ENCODE measurements around the gene KDM5D.

KDM5D gene

GRCh38 chrY:19717146-19717545 lies 27.4 kb downstream of the KDM5D start:
- DNase-seq (ENCODE audit: low read depth): no peak
- TF ChIP-seq CTCF (conservative IDR thresholded peaks at IDR 0.05; ENCODE audit: low read depth, low read length): no peak
- no peak overlapping the region for H3K4me3 ChIP-seq (ENCODE audit: low read depth, low read length)

- DNase-seq (ENCODE audit: low read depth): no peak
- TF ChIP-seq CTCF (conservative IDR thresholded peaks at IDR 0.05; ENCODE audit: low read depth, low read length): no peak
- no peak overlapping the region for H3K4me3 ChIP-seq (ENCODE audit: low read depth, low read length)
These were observed 29.3 kb downstream of the KDM5D start for GRCh38 chrY:19715226-19715625.

GRCh38 chrY:19713430-19713829 lies 31.1 kb downstream of the KDM5D start:
- no peak overlapping the region for H3K4me3 ChIP-seq (ENCODE audit: low read depth, low read length)
- no peak for TF ChIP-seq CTCF (conservative IDR thresholded peaks at IDR 0.05; ENCODE audit: low read depth, low read length)
- DNase-seq (ENCODE audit: low read depth): no peak

- TF ChIP-seq CTCF (conservative IDR thresholded peaks at IDR 0.05; ENCODE audit: low read depth, low read length): no peak
- no peak overlapping the region for H3K4me3 ChIP-seq (ENCODE audit: low read depth, low read length)
- no peak for DNase-seq (ENCODE audit: low read depth)
These were observed 38.3 kb downstream of the KDM5D start for GRCh38 chrY:19706273-19706672.

GRCh38 chrY:19698495-19698894 lies 46.0 kb downstream of the KDM5D start:
- no peak for DNase-seq (ENCODE audit: low read depth)
- no peak overlapping the region for H3K4me3 ChIP-seq (ENCODE audit: low read depth, low read length)
- no peak for TF ChIP-seq CTCF (conservative IDR thresholded peaks at IDR 0.05; ENCODE audit: low read depth, low read length)

GRCh38 chrY:19680821-19681220 lies 63.7 kb downstream of the KDM5D start:
- TF ChIP-seq CTCF (conservative IDR thresholded peaks at IDR 0.05; ENCODE audit: low read depth, low read length): no peak
- DNase-seq (ENCODE audit: low read depth): no peak
- no peak overlapping the region for H3K4me3 ChIP-seq (ENCODE audit: low read depth, low read length)
